Thyroid gland (tissue), 4 donors: ENCODE data around the gene CAMSAP2.

Source experiments
- CTCF ChIP-seq, 6 experiments: fragments of 200-600 bp in 3 of 6; fragments of 450-650 bp in 3 of 6; sonication (generic) in 3 of 6; IDR thresholded peaks; one replicate each; pipeline ENCODE4 v1.5.1; 2016 to 2019; ENCODE audit warnings: antibody characterized with exemption in 6 of 6, mild to moderate bottlenecking in 2 of 6, inconsistent platforms in 1 of 6, moderate library complexity in 1 of 6
- POLR2A ChIP-seq, 2 donors: fragments of 450-650 bp; IDR thresholded peaks; one replicate each; pipeline ENCODE4 v1.6.1; 2017; ENCODE audit warnings: antibody characterized with exemption in 2 of 2, mild to moderate bottlenecking in 2 of 2, moderate library complexity in 1 of 2

DNA sequence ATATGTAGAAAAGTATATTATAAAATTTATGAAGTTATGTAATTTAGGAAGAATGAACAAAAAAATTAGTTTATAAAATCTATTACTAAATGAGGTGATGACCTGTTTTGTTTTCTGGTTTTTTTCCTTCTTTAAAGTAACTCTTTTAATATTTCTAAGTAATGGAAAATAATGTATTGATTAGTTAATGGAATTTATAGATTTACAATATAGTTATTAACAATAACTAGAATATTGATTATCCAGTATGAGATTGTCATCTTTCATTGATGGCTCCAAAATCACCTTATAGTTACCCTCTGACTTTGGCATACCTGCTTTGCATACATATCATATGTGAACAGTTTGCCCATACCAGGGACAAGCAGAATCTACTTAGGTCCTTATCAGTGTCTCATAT is 23.4 kb downstream of the CAMSAP2 start:
- TF ChIP-seq CTCF (IDR thresholded peaks at IDR 0.05) (no peak), POLR2A (IDR thresholded peaks at IDR 0.05) (no peak)
